Mesenchymal stem cell (in vitro differentiated cells and primary cell): ENCODE results near the gene MAP4K4.
A peak's percentile ranks its signal among the peaks of the same experiment; 100 is the strongest.

Source experiments
- DNase-seq: peaks from one replicate; pipeline ENCODE4 v3.0.0-alpha.2; 2013
- H2AFZ ChIP-seq: one replicate; pipeline ENCODE4 v1.6.1; 2013; ENCODE audit warnings: low read depth, mild to moderate bottlenecking, control low read depth, inconsistent platforms, low read length, moderate library complexity
- H2AK5ac ChIP-seq: 2 replicates; pipeline ENCODE4 v1.6.1; 2013; ENCODE audit warnings: low read length, moderate library complexity, mild to moderate bottlenecking, inconsistent platforms; ENCODE audit not compliant: severe bottlenecking
- H2BK120ac ChIP-seq: one replicate; pipeline ENCODE4 v1.6.1; 2013; ENCODE audit warnings: low read depth, mild to moderate bottlenecking, inconsistent platforms, low read length, moderate library complexity
- H2BK12ac ChIP-seq, 2 experiments: one replicate each; pipeline ENCODE4 v1.6.1; 2013; ENCODE audit warnings: inconsistent platforms in 2 of 2, low read length in 2 of 2, mild to moderate bottlenecking in 2 of 2, moderate library complexity in 2 of 2, control low read depth in 1 of 2
- H2BK15ac ChIP-seq: one replicate; pipeline ENCODE4 v1.6.1; 2013; ENCODE audit warnings: mild to moderate bottlenecking, low read depth, inconsistent platforms; ENCODE audit not compliant: poor library complexity, severe bottlenecking
- H2BK5ac ChIP-seq: 2 replicates; pipeline ENCODE4 v1.6.1; 2013; ENCODE audit warnings: low read depth, mild to moderate bottlenecking, low read length, control low read depth, inconsistent platforms; ENCODE audit not compliant: poor library complexity, severe bottlenecking
- H3K14ac ChIP-seq, 2 experiments: one replicate each; pipeline ENCODE4 v1.6.1; 2013; ENCODE audit warnings: inconsistent platforms in 2 of 2, low read length in 2 of 2, control low read depth in 1 of 2, mild to moderate bottlenecking in 1 of 2, moderate library complexity in 1 of 2
- H3K18ac ChIP-seq, 2 experiments: one replicate each; pipeline ENCODE4 v1.6.1; 2013; ENCODE audit warnings: inconsistent platforms in 2 of 2, low read length in 2 of 2, control low read depth in 1 of 2, low read depth in 1 of 2, mild to moderate bottlenecking in 1 of 2
- H3K23ac ChIP-seq, 2 experiments: one replicate each; pipeline ENCODE4 v1.6.1; 2013; ENCODE audit warnings: inconsistent platforms in 2 of 2, low read length in 2 of 2, mild to moderate bottlenecking in 2 of 2, moderate library complexity in 2 of 2, control low read depth in 1 of 2
- H3K27ac ChIP-seq: 2 replicates; pipeline ENCODE4 v1.5.1; 2013; ENCODE audit warnings: mild to moderate bottlenecking, moderate library complexity, low read length, control low read depth, inconsistent platforms; ENCODE audit not compliant: poor library complexity, severe bottlenecking
- H3K27me3 ChIP-seq, 2 experiments: 2 replicates each; pipeline versions ENCODE4 v1.6.1 to v1.7.0; 2013; ENCODE audit warnings: low read length in 2 of 2, mild to moderate bottlenecking in 2 of 2, moderate library complexity in 2 of 2, control low read depth in 1 of 2, inconsistent platforms in 1 of 2; ENCODE audit not compliant: control insufficient read depth in 1 of 2, insufficient read depth in 1 of 2
- H3K36me3 ChIP-seq, 2 experiments: 2 replicates each; pipeline versions ENCODE4 v1.6.1 to v1.7.0; 2013; ENCODE audit warnings: low read length in 2 of 2, control low read depth in 1 of 2, inconsistent platforms in 1 of 2, low read depth in 1 of 2, mild to moderate bottlenecking in 1 of 2; ENCODE audit not compliant: insufficient read depth in 2 of 2, control insufficient read depth in 1 of 2
- H3K4ac ChIP-seq, 2 experiments: one replicate each; pipeline ENCODE4 v1.6.1; 2013; ENCODE audit warnings: inconsistent platforms in 2 of 2, low read length in 2 of 2, mild to moderate bottlenecking in 2 of 2, moderate library complexity in 2 of 2, control low read depth in 1 of 2, low read depth in 1 of 2
- H3K4me1 ChIP-seq: 2 replicates; pipeline ENCODE4 v1.6.1; 2013; ENCODE audit warnings: low read depth, low read length, control low read depth; ENCODE audit not compliant: control insufficient read depth, insufficient read depth
- H3K4me2 ChIP-seq: 2 replicates; pipeline ENCODE4 v1.6.1; 2013; ENCODE audit warnings: low read length, mild to moderate bottlenecking, inconsistent platforms; ENCODE audit not compliant: poor library complexity, severe bottlenecking
- H3K4me3 ChIP-seq, 2 experiments: 2 replicates each; pipeline versions ENCODE4 v1.5.1 to v1.7.0; 2013; ENCODE audit warnings: low read length in 2 of 2, mild to moderate bottlenecking in 2 of 2, control low read depth in 1 of 2, low read depth in 1 of 2; ENCODE audit not compliant: insufficient read depth in 1 of 2
- H3K79me1 ChIP-seq: replicated peaks from 2 replicates; pipeline ENCODE4 v1.6.1; 2013; ENCODE audit warnings: mild to moderate bottlenecking, control low read depth, low read length, inconsistent platforms; ENCODE audit not compliant: poor library complexity, severe bottlenecking
- H3K9ac ChIP-seq: 2 replicates; pipeline ENCODE4 v1.7.0; 2013; ENCODE audit warnings: mild to moderate bottlenecking, low read length, moderate library complexity
- H3K9me3 ChIP-seq: 2 replicates; pipeline ENCODE4 v1.7.0; 2013; ENCODE audit warnings: mild to moderate bottlenecking, low read length; ENCODE audit not compliant: control insufficient read depth
- H4K8ac ChIP-seq: one replicate; pipeline ENCODE4 v1.6.1; 2013; ENCODE audit warnings: inconsistent platforms, mild to moderate bottlenecking, low read length, moderate library complexity
- H4K91ac ChIP-seq: one replicate; pipeline ENCODE4 v1.6.1; 2013; ENCODE audit warnings: mild to moderate bottlenecking, low read length, inconsistent platforms
- WGBS: methylation state at CpG from one replicate; pipeline ENCODE4 v1.1.7; 2013; ENCODE audit warnings: mixed read lengths; 5-methylcytosine and 5-hydroxymethylcytosine counted together

MAP4K4 gene

DNA sequence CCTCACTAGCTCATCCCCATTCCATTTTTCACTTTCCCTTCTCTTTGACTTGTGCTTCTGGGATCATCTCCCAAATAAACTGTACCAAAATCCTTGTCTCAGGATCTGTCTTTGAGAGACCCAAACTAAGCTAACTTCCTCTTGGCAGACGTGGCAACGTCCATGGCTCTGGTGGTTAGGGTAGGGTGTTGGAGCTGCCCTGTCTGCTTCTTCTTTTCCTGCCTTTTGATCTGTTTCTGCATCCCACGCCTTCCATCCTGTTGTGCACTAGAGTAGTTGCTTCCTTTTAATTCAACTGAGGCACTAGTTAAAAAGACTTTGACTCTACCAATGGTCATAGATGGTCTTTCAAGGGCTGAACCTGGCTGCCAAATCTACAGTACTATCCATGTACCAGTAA, 5.5 kb upstream of the MAP4K4 start:
- no peak overlapping the region for H3K4ac ChIP-seq

DNA sequence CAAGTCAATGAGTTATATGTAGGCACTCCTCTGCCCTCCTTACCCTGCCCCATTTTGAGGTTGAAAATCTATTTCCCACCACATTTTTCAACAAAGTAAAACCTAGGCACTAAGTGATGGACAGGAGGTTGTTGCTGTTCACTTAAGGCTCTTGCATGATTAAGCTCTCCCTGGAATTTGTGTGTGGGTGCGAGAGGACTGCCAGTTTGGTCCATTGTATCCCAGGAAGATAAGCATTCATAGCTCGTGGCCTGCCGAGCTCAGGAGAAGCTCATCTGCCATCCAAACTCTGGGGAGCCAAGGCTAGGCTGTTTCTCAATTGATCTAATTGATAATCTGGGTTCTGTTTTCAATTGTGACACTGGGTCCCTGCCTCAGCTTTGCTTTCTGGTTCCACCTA, 4.7 kb upstream of the MAP4K4 start:
- H3K9ac ChIP-seq: no peak overlapping the region
- H3K18ac ChIP-seq: no peak overlapping the region

More for the DNA sequence above, 5.5 kb upstream of the MAP4K4 start:
- 94% methylated on average over 3 of the region's 3 CpGs for WGBS
- Histone ChIP-seq H2BK5ac (no peak overlapping the region), H3K79me1 (no peaks in the 10 kb centered on the region), H3K23ac (no peak overlapping the region), H2AK5ac (no peak overlapping the region), H3K18ac (no peak overlapping the region), H3K9me3 (no peaks in the 10 kb centered on the region), H2AFZ (no peak overlapping the region), H4K8ac (no peak overlapping the region), H2BK15ac (no peak overlapping the region), H3K36me3 (no peaks in the 10 kb centered on the region), H3K4me1 (peaks cover 3% of the 10 kb centered on the region), H3K14ac (no peak overlapping the region), H3K9ac (no peak overlapping the region), H4K91ac (no peak overlapping the region), H3K4me2 (no peak overlapping the region), H3K27me3 (no peaks in the 10 kb centered on the region), H2BK12ac (no peak overlapping the region), H3K27ac (no peak overlapping the region), H2BK120ac (no peak overlapping the region), H3K4me3 (no peak overlapping the region)
- no peak for DNase-seq

DNA sequence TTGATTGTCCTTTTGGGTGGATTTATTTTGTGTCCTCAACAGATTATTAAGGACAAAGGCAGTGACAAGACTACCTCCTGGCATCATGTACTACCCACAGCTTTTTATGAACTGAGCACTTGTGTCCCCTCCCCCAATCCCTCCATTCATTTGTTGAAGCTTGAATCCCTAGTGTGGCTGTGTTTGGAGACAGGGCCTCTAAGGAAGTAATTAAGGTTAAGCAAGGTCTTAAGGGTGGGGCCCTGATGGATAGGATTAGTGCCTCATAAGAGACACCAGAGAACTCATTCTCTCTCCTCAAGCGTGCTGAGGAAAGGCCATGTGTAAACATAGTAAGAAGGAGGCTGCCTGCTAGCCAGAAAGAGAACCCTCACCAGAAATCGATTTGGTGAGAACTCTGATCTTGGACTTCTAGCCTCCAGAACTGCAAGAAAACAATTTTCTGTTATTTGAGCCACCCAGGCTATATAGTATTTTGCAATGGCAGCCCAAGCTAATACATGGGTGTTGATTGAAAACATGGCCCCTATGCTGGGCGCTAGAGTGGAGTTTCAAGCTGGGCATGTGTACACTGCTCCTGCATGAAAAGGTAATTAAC, 3.4 kb upstream of the MAP4K4 start:
- H3K4ac ChIP-seq: no peak overlapping the region
- no peak overlapping the region for H3K27ac ChIP-seq
- H3K4me1 ChIP-seq: peaks cover 3% of the 10 kb centered on the region
- H2AK5ac ChIP-seq: no peak overlapping the region
- no peak overlapping the region for H2AFZ ChIP-seq
- no peak overlapping the region for H4K91ac ChIP-seq
- no peak overlapping the region for H2BK15ac ChIP-seq
- no peak for DNase-seq
- no peak overlapping the region for H2BK12ac ChIP-seq
- H3K18ac ChIP-seq: no peak overlapping the region
- H3K27me3 ChIP-seq: no peaks in the 10 kb centered on the region
- H3K79me1 ChIP-seq: no peaks in the 10 kb centered on the region
- no peak overlapping the region for H2BK120ac ChIP-seq
- H3K36me3 ChIP-seq: peaks cover 0 to 5% of the 10 kb centered on the region in 2 experiments
- no peaks in the 10 kb centered on the region for H3K9me3 ChIP-seq
- H3K14ac ChIP-seq: no peak overlapping the region
- H3K4me2 ChIP-seq: no peak overlapping the region
- no peak overlapping the region for H3K9ac ChIP-seq
- no peak overlapping the region for H3K4me3 ChIP-seq
- no peak overlapping the region for H3K23ac ChIP-seq
- H4K8ac ChIP-seq: no peak overlapping the region
- no peak overlapping the region for H2BK5ac ChIP-seq
- WGBS: 97% methylated on average over 3 of the region's 3 CpGs

More for the DNA sequence above, 4.7 kb upstream of the MAP4K4 start:
- H3K14ac ChIP-seq: no peak overlapping the region
- no peak overlapping the region for H4K91ac ChIP-seq
- no peaks in the 10 kb centered on the region for H3K9me3 ChIP-seq
- no peak overlapping the region for H2BK5ac ChIP-seq
- no peak overlapping the region for H2BK15ac ChIP-seq
- no peak overlapping the region for H2AFZ ChIP-seq
- H3K4me2 ChIP-seq: no peak overlapping the region
- H3K36me3 ChIP-seq: no peaks in the 10 kb centered on the region
- H4K8ac ChIP-seq: no peak overlapping the region
- H3K27ac ChIP-seq: no peak overlapping the region
- no peak overlapping the region for H3K23ac ChIP-seq
- no peak for DNase-seq
- no peaks in the 10 kb centered on the region for H3K79me1 ChIP-seq
- peaks cover 3% of the 10 kb centered on the region for H3K4me1 ChIP-seq
- 94% methylated on average over 3 of the region's 3 CpGs for WGBS
- H2AK5ac ChIP-seq: no peak overlapping the region
- no peak overlapping the region for H2BK120ac ChIP-seq
- H2BK12ac ChIP-seq: no peak overlapping the region
- no peak overlapping the region for H3K4me3 ChIP-seq
- H3K27me3 ChIP-seq: no peaks in the 10 kb centered on the region
- H3K4ac ChIP-seq: no peak overlapping the region

GRCh38 chr2:101696272-101697123, 1.0 kb upstream of the MAP4K4 start:
- H3K14ac ChIP-seq: no peak overlapping the region
- no peaks in the 10 kb centered on the region for H3K9me3 ChIP-seq
- peak overlapping the region in 1 of 2 experiments; percentile 83 for H2BK12ac ChIP-seq
- peak overlapping the region; percentile 91 for H2BK15ac ChIP-seq
- no peak overlapping the region for H3K23ac ChIP-seq
- peaks cover 0 to 24% of the 10 kb centered on the region in 2 experiments for H3K36me3 ChIP-seq
- H4K8ac ChIP-seq: peak overlapping the region; percentile 99
- peak overlapping the region; percentile 78 for H3K4me2 ChIP-seq
- H3K27ac ChIP-seq: no peak overlapping the region
- no peaks in the 10 kb centered on the region for H3K27me3 ChIP-seq
- H4K91ac ChIP-seq: peak overlapping the region; percentile 97
- H2BK120ac ChIP-seq: peak overlapping the region; percentile 81
- H3K18ac ChIP-seq: peak overlapping the region; percentile 81 to 97
- H3K79me1 ChIP-seq: no peaks in the 10 kb centered on the region
- H2AK5ac ChIP-seq: no peak overlapping the region
- peak overlapping the region; percentile 88 for H3K9ac ChIP-seq
- H2AFZ ChIP-seq: peak overlapping the region; percentile 78
- peak overlapping the region; percentile 74 to 75 for H3K4me3 ChIP-seq
- H3K4me1 ChIP-seq: peaks cover 3% of the 10 kb centered on the region
- 15% methylated on average over 26 of the region's 31 CpGs for WGBS
- peak overlapping the region; percentile 96 to 98 for H3K4ac ChIP-seq
- peak overlapping the region; percentile 69 for H2BK5ac ChIP-seq
- DNase-seq: no peak
